HEK293T (cell line): ENCODE data around the gene SMAP2.

ENCODE experiments used
- FOXK2 ChIP-seq: fragments of 450-650 bp; IDR thresholded peaks from 2 replicates; pipeline ENCODE4 v1.6.1; 2016; ENCODE audit warnings: mild to moderate bottlenecking
- FOXM1 ChIP-seq: fragments of 450-650 bp; IDR thresholded peaks from 2 replicates; pipeline ENCODE4 v1.6.1; 2017; ENCODE audit warnings: mild to moderate bottlenecking, borderline replicate concordance
- HDGF ChIP-seq: fragments of 450-650 bp; IDR thresholded peaks from 2 replicates; pipeline ENCODE4 v1.6.1; 2017; ENCODE audit warnings: antibody characterized with exemption, borderline replicate concordance
- SUZ12 ChIP-seq: fragments of 450-650 bp; IDR thresholded peaks from 2 replicates; pipeline ENCODE4 v1.6.1; 2016; ENCODE audit warnings: mild to moderate bottlenecking
- TARDBP ChIP-seq: fragments of 450-650 bp; IDR thresholded peaks from 2 replicates; pipeline ENCODE4 v1.6.1; 2016
- ZNF384 ChIP-seq: fragments of 450-650 bp; IDR thresholded peaks from 2 replicates; pipeline ENCODE4 v1.6.1; 2016

DNA sequence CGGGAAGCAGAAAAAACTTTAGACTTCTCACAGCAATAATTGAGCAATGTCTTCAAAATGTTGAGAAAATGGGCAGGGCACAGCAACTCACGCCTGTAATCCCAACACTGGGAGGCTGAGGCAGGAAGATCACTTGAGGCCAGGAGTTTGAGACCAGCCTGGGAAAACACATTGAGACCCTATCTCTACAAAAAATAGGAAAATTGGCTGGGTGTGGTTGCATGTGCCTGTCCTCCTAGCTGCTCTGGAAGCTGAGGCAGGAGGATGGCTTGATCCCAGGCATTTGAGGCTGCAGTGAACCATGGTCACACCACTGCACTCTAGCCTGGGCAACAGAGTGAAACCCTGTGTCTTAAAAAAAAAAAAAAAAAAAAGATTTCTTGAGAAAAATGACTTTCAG lies 95.8 kb downstream of the SMAP2 start:
- TF ChIP-seq FOXM1 (no peak), TARDBP (no peak), ZNF384 (no peak), FOXK2 (no peak), SUZ12 (no peak), HDGF (no peak)
